ENCODE data around the gene C19orf12.

C19orf12 gene

DNA sequence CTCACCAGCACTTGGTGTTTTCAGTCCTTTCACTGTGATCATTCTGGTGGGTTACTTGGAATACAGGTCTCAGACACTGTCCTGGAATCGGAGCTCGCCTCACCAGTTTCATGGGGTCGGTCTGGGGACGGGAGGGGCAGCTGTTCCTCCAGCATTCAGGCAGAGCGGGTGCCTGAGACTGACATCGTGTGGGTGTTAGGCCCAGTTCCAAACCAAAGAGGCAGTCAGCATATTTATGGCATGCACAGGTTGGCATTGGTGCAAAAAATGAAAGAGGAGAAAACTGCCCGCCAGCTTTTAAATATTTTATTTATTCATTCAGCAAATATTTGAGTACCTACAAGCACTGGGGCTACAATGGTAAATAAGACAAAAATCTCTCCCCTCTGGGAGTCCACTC lies 29.7 kb downstream of the C19orf12 start:
- H3K9me3 ChIP-seq (replicated peaks; ENCODE audit: insufficient read depth, low read length): no peaks in the 10 kb centered on the region
- TF ChIP-seq EZH2 (optimal IDR thresholded peaks at IDR 0.05; ENCODE audit: low read depth, low read length) (no peak), EZH2phosphoT487 (IDR thresholded peaks at IDR 0.05; ENCODE audit: low read length) (no peak)
- TF ChIP-seq, protein P1, sequence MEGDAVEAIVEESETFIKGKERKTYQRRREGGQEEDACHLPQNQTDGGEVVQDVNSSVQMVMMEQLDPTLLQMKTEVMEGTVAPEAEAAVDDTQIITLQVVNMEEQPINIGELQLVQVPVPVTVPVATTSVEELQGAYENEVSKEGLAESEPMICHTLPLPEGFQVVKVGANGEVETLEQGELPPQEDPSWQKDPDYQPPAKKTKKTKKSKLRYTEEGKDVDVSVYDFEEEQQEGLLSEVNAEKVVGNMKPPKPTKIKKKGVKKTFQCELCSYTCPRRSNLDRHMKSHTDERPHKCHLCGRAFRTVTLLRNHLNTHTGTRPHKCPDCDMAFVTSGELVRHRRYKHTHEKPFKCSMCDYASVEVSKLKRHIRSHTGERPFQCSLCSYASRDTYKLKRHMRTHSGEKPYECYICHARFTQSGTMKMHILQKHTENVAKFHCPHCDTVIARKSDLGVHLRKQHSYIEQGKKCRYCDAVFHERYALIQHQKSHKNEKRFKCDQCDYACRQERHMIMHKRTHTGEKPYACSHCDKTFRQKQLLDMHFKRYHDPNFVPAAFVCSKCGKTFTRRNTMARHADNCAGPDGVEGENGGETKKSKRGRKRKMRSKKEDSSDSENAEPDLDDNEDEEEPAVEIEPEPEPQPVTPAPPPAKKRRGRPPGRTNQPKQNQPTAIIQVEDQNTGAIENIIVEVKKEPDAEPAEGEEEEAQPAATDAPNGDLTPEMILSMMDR (IDR thresholded peaks at IDR 0.05; ENCODE audit: low read length): no peak
- H3F3A ChIP-seq (ENCODE audit: insufficient read depth, low read length): no peaks in the 10 kb centered on the region
- no peak overlapping the region for H3K4me2 ChIP-seq (ENCODE audit: low read depth, low read length)
- H3K27me3 ChIP-seq (replicated peaks; ENCODE audit: insufficient read depth, low read length): peaks cover 3% of the 10 kb centered on the region
- H4K20me1 ChIP-seq (ENCODE audit: insufficient read depth, low read length): no peaks in the 10 kb centered on the region
- H3K4me1 ChIP-seq (ENCODE audit: low read length): no peaks in the 10 kb centered on the region
- H3K9me2 ChIP-seq (replicated peaks; ENCODE audit: insufficient read depth, low read length): no peaks in the 10 kb centered on the region
- no peak overlapping the region for H2AFZ ChIP-seq (ENCODE audit: low read length)
- no peak overlapping the region for H3K9ac ChIP-seq (ENCODE audit: low read length)
- DNase-seq: no peak
- no peak overlapping the region for H3K4me3 ChIP-seq (ENCODE audit: low read length)
- H3K36me3 ChIP-seq (replicated peaks; ENCODE audit: insufficient read depth, low read length): no peaks in the 10 kb centered on the region
- no peaks in the 10 kb centered on the region for H3K79me2 ChIP-seq (ENCODE audit: low read length)
- H3K27ac ChIP-seq (ENCODE audit: low read length): no peak overlapping the region

DNA sequence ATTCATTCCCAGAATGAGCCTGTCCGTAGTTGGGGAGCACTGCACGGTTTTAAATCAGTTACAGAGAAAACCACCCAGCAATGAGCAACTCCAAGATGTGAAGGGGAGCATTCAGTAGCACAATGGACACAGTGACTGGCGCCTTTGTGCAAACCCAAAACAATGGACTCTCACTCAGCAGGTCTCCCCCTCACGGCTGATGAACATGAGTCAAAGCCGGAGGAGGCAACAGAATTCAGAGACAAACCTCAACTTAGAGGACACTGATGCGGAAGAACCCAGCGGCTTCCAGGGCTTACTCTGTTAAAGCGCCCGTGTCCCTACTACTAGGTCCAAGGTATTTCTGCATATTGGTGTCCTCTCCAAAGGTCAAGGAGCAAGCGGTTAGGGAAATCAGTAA lies 32.1 kb downstream of the C19orf12 start:
- H3K27ac ChIP-seq (ENCODE audit: low read length): no peak overlapping the region
- no peak overlapping the region for H3K9ac ChIP-seq (ENCODE audit: low read length)
- no peaks in the 10 kb centered on the region for H3K9me3 ChIP-seq (replicated peaks; ENCODE audit: insufficient read depth, low read length)
- TF ChIP-seq EZH2phosphoT487 (IDR thresholded peaks at IDR 0.05; ENCODE audit: low read length): no peak
- no peaks in the 10 kb centered on the region for H4K20me1 ChIP-seq (ENCODE audit: insufficient read depth, low read length)
- H3K79me2 ChIP-seq (ENCODE audit: low read length): no peaks in the 10 kb centered on the region
- no peak for DNase-seq
- no peak overlapping the region for H3K4me2 ChIP-seq (ENCODE audit: low read depth, low read length)
- H3F3A ChIP-seq (ENCODE audit: insufficient read depth, low read length): no peaks in the 10 kb centered on the region
- no peaks in the 10 kb centered on the region for H3K4me1 ChIP-seq (ENCODE audit: low read length)
- H3K9me2 ChIP-seq (replicated peaks; ENCODE audit: insufficient read depth, low read length): no peaks in the 10 kb centered on the region
- H2AFZ ChIP-seq (ENCODE audit: low read length): no peak overlapping the region
- peaks cover 3% of the 10 kb centered on the region; the same call in 1 of the 2 replicates for H3K27me3 ChIP-seq (replicated peaks; ENCODE audit: insufficient read depth, low read length)
- no peak overlapping the region for H3K4me3 ChIP-seq (ENCODE audit: low read length)
- no peaks in the 10 kb centered on the region for H3K36me3 ChIP-seq (replicated peaks; ENCODE audit: insufficient read depth, low read length)

DNA sequence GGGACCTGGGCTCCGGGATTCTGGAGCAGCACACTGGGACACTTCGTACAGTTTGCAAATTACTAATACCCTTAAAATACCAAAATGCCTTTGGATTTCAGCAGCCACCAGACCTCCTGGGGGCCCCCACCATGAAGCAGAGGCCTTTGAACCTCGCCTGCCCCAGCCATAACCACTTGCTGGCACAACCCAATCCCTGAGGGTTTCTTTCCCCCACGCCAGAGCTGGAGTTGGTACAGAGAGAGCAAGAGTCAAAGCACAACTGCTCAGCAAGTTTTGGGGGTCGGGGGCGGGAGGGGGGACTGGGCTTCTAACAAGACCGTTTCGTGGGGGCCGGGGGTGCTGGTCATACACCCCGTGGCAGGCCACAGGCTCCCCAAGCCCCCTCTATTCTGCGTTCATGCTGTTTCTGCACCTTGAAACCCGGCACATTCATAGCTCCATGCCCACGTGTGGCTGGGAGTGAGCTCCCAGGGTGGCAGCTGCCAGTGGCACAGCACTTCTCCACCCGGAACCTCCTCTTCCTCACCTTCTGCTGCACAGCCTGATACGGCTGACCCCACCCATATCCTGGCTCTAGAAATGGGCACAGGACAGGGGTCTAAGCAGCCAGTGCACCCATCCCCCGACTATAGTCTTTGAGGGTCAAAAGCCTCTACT lies 32.7 kb downstream of the C19orf12 start:
- Histone ChIP-seq H4K20me1 (ENCODE audit: insufficient read depth, low read length) (no peaks in the 10 kb centered on the region), H3K27ac (ENCODE audit: low read length) (no peak overlapping the region), H3K4me3 (ENCODE audit: low read length) (no peak overlapping the region), H3K27me3 (replicated peaks; ENCODE audit: insufficient read depth, low read length) (peaks cover 3% of the 10 kb centered on the region; the same call in 1 of the 2 replicates), H3K9me3 (replicated peaks; ENCODE audit: insufficient read depth, low read length) (no peaks in the 10 kb centered on the region), H3K9ac (ENCODE audit: low read length) (no peak overlapping the region), H3K79me2 (ENCODE audit: low read length) (no peaks in the 10 kb centered on the region), H2AFZ (ENCODE audit: low read length) (no peak overlapping the region), H3F3A (ENCODE audit: insufficient read depth, low read length) (no peaks in the 10 kb centered on the region), H3K4me2 (ENCODE audit: low read depth, low read length) (no peak overlapping the region), H3K36me3 (replicated peaks; ENCODE audit: insufficient read depth, low read length) (no peaks in the 10 kb centered on the region), H3K9me2 (replicated peaks; ENCODE audit: insufficient read depth, low read length) (no peaks in the 10 kb centered on the region), H3K4me1 (ENCODE audit: low read length) (no peaks in the 10 kb centered on the region)
- TF ChIP-seq EZH2 (optimal IDR thresholded peaks at IDR 0.05; ENCODE audit: low read depth, low read length): no peak
- TF ChIP-seq EZH2phosphoT487 (IDR thresholded peaks at IDR 0.05; ENCODE audit: low read length): no peak
- TF ChIP-seq, protein P1 (IDR thresholded peaks at IDR 0.05; ENCODE audit: low read length): no peak
- no peak for DNase-seq
